GM18873 (cell line): ENCODE data around the gene DIO2.

Source experiments
- ATAC-seq: cut with Tn5 transposase; IDR thresholded peaks from one replicate; pipeline ENCODE4 v1.9.1; 2021; ENCODE audit warnings: mild to moderate bottlenecking, moderate library complexity, moderate number of reproducible peaks; ENCODE audit not compliant: unreplicated experiment, low FRiP score

Gene DIO2

DNA sequence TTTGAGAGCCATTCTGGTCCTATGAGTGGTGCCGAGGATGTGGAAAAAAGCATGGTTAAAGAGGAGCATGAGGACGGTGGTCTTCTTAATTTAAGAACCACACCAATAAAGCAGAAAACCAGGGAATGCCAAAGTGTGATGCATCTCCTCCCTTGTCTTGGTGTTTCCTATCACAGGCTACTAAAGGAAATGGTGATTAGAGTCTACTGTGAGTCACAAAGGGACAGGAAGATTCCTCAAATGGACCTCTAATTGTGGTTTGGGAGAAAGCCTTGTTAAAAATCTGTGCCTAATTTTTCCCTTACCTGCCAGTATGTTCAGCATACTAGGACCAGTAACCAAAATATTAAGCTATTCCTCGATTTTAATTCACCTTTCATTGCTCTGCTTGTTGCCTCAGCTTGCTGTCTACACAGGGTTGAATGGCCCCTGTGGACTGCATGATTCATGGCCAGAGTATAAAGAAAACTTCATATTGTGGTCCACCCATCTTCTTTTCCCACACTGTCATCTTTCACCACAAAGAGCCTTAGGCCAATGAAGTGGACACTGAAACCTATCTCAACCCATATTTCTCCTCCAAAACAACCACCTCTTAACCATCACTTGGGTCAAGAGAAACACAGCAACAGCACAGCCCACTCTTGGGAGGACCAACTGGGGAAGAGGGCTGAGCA, 38.8 kb downstream of the DIO2 start:
- ATAC-seq, result no peak

DNA sequence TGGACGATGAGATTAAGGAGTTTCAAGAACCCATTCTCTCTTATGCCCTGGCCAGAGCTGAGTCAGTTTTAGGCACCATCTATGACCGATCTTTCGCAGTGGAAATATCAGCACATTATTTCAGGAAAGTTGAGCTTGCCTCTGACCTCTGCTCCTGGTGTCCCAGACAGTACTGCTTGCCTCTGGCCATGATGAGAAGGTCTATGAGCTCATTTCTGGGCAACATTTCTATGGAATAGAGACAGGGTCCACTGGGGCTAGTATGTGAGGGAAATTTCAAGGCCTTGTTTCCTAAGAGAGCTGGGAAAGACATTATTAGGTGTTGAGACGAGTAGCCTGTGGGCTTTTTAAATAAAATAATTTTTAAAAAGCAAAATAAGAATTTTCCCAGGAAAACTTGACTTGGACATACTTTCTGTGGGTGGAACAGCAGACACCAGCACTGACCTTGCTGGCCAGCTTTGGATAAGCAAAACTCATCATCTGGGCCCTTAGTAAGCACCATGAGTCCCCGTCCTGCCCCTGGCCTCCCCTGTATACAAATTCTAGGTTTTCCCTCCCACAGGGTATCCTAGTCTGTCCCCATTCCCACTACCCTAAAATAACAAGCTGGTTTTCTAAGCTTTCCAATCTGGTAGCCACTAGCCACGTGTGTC, 43.4 kb downstream of the DIO2 start:
- no peak for ATAC-seq

DNA sequence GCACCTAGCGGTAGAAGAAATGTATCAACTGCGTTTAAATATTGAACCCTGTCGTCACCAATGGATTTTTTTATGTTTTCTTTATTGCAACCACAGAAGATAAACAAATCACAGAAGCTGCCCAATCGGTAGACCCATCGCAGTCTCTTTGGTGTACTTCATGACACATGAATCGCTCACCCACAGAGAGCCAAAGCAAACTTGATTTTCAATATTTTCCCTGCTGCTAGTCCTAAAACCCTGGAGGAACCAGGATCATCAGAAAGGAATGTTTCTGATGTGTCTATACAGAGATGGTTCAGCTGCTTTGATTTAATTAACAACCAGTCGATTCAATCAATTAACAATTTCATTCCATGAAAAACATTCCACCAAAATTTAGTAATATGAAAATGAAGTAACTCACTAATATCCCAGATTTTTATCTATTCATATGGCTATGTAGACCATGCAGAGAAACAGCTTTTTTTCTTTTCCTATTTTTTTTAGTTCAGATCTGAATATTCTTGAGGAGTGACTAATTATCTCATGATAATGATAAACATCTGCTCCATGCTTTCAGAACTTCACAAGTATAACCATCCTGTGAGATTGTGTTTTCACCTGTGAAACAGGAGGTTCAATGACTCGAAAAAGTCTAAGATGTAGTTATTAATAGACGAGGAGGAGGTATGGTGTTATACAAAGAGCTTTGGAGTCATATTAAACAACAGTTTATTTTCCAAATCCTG, 46.1 kb downstream of the DIO2 start:
- no peak for ATAC-seq

DNA sequence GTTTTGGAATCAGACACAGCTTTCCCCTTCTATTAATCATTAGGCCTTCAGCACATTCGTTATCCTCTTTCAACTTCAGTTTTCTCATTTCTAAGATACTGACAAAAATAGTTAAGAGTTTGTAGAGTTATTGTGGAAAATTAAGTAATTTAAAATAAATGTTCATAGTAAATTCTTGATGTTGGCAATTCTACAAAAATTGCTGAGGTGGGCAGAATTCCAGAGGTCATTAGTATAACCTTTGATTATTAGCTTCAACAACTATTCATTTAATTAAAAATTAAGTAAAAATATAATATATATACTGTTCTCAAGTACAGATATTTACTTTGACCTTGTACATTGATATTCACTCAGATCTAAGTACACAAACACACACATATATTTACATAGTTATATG, 58.5 kb downstream of the DIO2 start:
- no peak for ATAC-seq

DNA sequence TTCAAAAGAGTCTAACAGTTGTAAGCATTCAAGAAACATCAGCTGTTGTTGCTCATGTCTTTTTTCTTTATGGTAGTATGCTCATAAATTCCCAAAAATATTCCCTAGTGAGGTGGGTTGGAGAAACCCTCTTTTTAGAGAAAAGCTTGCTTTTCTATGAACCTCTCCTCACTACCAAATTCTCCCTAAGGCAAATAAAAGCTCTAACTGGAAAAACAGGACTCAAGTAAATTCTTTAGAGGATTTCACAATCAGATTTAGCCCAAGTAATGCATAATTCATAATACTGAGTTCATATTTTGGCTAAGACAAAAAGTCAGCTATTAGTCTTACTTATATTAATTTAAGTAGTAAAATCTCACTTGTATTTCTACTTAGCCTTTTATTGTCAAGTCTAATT, 59.1 kb downstream of the DIO2 start:
- ATAC-seq, result no peak

DNA sequence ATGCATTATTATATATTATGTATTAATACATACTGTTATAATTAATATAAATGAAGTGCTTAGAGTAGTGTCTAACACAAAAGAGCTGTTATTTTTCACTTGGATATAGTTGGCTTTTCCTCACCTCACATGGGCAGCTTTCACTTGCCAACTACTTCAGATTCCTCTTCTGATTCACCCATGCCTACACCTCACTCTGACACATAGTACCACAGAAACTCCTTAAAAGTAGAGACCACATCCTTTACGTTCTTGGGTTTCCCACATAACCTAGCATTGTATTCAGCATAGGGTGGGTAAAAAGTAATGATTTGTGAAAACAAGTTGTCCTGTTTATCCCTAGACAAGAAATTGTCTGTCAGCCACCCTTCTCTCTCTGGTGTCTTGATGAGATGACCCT, 61.0 kb downstream of the DIO2 start:
- ATAC-seq, result no peak
